Measurements from ENCODE around the gene JDP2.
"Not testable (repeated sequence)": the region's sequence is repeated elsewhere in the genome, so short reads cannot be mapped to it uniquely, and the experiment has no call there.

Gene JDP2

GRCh38 chr14:75427482-75428229 lies at the start of gene JDP2:
TSS of gene JDP2 (plus strand) at chr14:75428022. CDS start at chr14:75437921, 9,899 bp downstream.
- DNase-seq = peak; percentile 31

GRCh38 chr14:75379246-75379929 lies 48.4 kb upstream of the JDP2 start:
- DNase-seq = no peak

- no peak for DNase-seq
Observed at GRCh38 chr14:75379930-75380270, 47.9 kb upstream of the JDP2 start.

GRCh38 chr14:75380656-75381055 lies 47.2 kb upstream of the JDP2 start:
- no peak for DNase-seq

GRCh38 chr14:75381642-75382041 lies 46.2 kb upstream of the JDP2 start:
- DNase-seq = no peak

- DNase-seq = not testable (repeated sequence)
Observed at GRCh38 chr14:75383219-75383618, 44.6 kb upstream of the JDP2 start.

- no peak for DNase-seq
Observed at GRCh38 chr14:75383721-75384120, 44.1 kb upstream of the JDP2 start.

GRCh38 chr14:75389679-75390078 lies 38.1 kb upstream of the JDP2 start:
- DNase-seq = no peak

GRCh38 chr14:75390183-75390582 lies 37.6 kb upstream of the JDP2 start:
- DNase-seq = no peak

GRCh38 chr14:75391953-75392352 lies 35.9 kb upstream of the JDP2 start:
- no peak for DNase-seq

- DNase-seq = no peak
Observed at GRCh38 chr14:75392686-75393641, 34.9 kb upstream of the JDP2 start.

GRCh38 chr14:75393794-75394193 lies 34.0 kb upstream of the JDP2 start:
- DNase-seq = no peak

- DNase-seq = no peak
Observed at GRCh38 chr14:75395862-75396261, 32.0 kb upstream of the JDP2 start.

- no peak for DNase-seq
Observed at GRCh38 chr14:75399321-75399720, 28.5 kb upstream of the JDP2 start.

- DNase-seq = peak; percentile 22
Observed at GRCh38 chr14:75399843-75400775, 27.7 kb upstream of the JDP2 start.

GRCh38 chr14:75401361-75401760 lies 26.5 kb upstream of the JDP2 start:
- DNase-seq = no peak

GRCh38 chr14:75402867-75403413 lies 24.9 kb upstream of the JDP2 start:
- no peak for DNase-seq

- no peak for DNase-seq
Observed at GRCh38 chr14:75404847-75405246, 23.0 kb upstream of the JDP2 start.

- no peak for DNase-seq
Observed at GRCh38 chr14:75406102-75406501, 21.7 kb upstream of the JDP2 start.

GRCh38 chr14:75406856-75407255 lies 21.0 kb upstream of the JDP2 start:
- DNase-seq = no peak

GRCh38 chr14:75409316-75410205 lies 18.3 kb upstream of the JDP2 start:
- DNase-seq = no peak
